ENCODE measurements around the gene MAPK14. TPM values are rescaled to one million over a fixed set of nuclear protein-coding genes. Genes with fewer than 3 reads are reported as not detected.
A peak's percentile ranks its signal among the peaks of the same experiment; 100 is the strongest.

The MAPK14 gene
- total RNA-seq, 4 donors from 2014 or later: 44.4 to 91.7 (median 59.1) TPM

DNA sequence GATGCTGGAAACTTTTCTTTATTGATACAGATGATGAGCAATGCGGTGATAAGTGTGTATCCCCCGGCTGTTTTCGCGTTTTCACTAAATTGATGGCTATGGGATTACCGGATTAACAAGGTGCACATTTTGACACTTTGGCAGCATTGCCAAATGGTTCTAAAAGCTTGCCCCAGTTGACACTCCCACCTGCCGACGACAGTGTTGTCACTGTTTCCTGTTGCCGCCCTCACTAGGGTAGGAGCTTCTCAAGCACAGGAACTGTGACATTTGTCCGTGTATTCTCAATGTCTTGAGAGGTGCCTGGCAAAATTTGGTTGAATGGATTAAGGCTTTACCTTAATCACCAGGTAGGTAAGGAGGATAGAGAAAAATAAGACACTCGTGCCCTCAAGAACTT is 92.9 kb downstream of the MAPK14 start:
- H3K27me3 ChIP-seq: no peaks in the 10 kb centered on the region
- intact Hi-C loops (cut with DNase I): loop anchor here (10.0 kb wide), 1 partner anchor 244 kb away; no protein-coding TSS in a partner anchor
- peaks cover 0 to 27% (median 0%) of the 10 kb centered on the region in 3 donors for H3K36me3 ChIP-seq
- peak overlapping the region in 2 of 4 donors; percentile 10 to 16 for H3K4me3 ChIP-seq
- DNase-seq: no peak
- peak in 1 of 4 donors; percentile 38 for TF ChIP-seq POLR2A (IDR thresholded peaks at IDR 0.05)
- TF ChIP-seq, protein P1, sequence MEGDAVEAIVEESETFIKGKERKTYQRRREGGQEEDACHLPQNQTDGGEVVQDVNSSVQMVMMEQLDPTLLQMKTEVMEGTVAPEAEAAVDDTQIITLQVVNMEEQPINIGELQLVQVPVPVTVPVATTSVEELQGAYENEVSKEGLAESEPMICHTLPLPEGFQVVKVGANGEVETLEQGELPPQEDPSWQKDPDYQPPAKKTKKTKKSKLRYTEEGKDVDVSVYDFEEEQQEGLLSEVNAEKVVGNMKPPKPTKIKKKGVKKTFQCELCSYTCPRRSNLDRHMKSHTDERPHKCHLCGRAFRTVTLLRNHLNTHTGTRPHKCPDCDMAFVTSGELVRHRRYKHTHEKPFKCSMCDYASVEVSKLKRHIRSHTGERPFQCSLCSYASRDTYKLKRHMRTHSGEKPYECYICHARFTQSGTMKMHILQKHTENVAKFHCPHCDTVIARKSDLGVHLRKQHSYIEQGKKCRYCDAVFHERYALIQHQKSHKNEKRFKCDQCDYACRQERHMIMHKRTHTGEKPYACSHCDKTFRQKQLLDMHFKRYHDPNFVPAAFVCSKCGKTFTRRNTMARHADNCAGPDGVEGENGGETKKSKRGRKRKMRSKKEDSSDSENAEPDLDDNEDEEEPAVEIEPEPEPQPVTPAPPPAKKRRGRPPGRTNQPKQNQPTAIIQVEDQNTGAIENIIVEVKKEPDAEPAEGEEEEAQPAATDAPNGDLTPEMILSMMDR (IDR thresholded peaks at IDR 0.05): no peak
- WGBS, 2 donors: 32 to 47% methylated on average over 9 to 10 of the region's 10 CpGs
- H3K9me3 ChIP-seq: no peaks in the 10 kb centered on the region
- peak overlapping the region; percentile 68 to 89 (median 76) for H3K27ac ChIP-seq
- peaks cover 21 to 70% (median 29%) of the 10 kb centered on the region in 3 donors for H3K4me1 ChIP-seq

DNA sequence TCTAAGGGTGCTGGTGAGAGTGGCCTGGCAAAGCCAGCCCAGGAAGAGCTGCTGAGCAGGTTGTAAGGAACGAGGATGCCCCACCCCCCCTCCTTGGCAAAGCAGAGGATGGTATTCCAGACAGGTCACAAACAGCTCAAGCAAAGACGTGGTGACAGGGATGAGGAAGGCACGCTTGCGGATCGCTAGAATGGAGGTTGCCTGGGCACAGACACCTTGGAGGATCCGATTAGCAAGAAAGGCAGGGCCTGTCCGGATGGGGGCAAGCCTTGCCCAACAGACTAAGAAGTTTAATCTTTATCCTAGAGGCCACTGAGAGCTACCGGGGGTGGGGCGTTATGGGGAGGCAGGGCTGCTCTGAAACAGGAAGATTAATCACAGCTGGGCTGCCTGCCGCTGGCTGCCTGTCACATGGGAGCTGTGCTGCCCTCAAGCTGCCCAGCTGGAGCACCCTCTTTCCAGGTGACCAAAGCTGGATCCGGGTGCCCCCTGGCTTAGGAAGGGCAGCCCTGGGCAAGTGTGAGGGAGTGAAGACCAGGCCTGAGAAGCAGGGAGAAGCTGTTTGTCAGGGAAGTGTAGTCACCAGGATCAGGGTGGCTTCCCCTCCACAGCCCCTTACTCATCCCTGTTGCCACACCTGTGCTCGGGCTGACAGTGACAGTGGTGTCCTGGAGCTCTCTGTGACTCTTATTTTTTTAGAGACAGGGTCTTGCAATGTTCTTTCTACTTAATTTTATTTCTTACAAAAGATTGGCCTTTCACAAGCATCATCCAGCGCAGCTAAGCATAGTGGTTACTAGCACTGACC is 93.6 kb downstream of the MAPK14 start:
- Histone ChIP-seq H3K4me3 (peak overlapping the region in 2 of 4 donors; percentile 10 to 16), H3K36me3 (peaks cover 0 to 21% (median 0%) of the 10 kb centered on the region in 3 donors), H3K9me3 (no peaks in the 10 kb centered on the region), H3K4me1 (peaks cover 21 to 70% (median 29%) of the 10 kb centered on the region in 3 donors), H3K27ac (peak overlapping the region; percentile 68 to 89 (median 76)), H3K27me3 (no peaks in the 10 kb centered on the region)
- TF ChIP-seq, protein P1 (IDR thresholded peaks at IDR 0.05): no peak
- no peak for DNase-seq
- WGBS, 2 donors: 19 to 36% methylated on average over 4 to 11 of the region's 13 CpGs
- intact Hi-C loops (cut with DNase I): loop anchor here (10.0 kb wide), 1 partner anchor 244 kb away; no protein-coding TSS in a partner anchor

DNA sequence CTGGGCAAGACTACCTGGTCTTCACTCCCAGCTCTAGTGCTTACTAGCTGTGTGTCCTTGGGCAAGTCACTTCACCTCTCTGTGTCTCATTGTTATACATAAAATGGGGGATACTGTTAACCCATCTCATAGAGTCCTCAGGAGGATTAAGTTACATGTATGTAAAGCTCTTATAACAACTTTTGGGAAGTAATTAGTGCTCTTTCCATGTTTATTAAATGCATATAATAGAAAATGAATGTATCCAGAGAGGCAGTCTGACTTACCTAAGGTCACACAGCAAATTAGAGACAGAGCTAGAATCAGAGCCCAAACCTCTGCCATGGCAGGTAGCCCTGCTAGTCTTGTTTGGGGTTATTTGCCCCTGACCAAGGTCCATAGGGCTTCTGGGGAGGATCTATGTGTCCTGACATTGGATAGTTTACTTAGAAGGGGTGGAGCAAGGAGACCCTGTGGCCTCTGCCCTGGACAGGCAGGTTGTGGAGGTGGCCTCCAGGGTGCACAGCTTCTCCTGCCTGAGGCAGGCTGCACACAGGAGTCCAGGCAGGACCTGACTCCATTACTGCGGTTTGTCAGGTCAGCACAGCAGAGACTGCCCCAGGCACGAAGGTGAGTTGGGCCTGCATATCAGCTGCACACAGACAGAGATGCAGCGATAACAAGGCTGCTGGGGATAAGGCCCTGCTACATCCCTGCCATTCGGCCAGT is 94.3 kb downstream of the MAPK14 start:
- intact Hi-C loops (cut with DNase I): loop anchor here (10.0 kb wide), 1 partner anchor 243 kb away; no protein-coding TSS in a partner anchor
- 40 to 79% methylated on average over 1 to 3 of the region's 4 CpGs for WGBS, 2 donors
- H3K27me3 ChIP-seq: no peaks in the 10 kb centered on the region
- no peak overlapping the region for H3K4me3 ChIP-seq
- no peak for TF ChIP-seq POLR2A (IDR thresholded peaks at IDR 0.05)
- TF ChIP-seq, protein P1 (IDR thresholded peaks at IDR 0.05): no peak
- H3K4me1 ChIP-seq: peaks cover 21 to 71% (median 29%) of the 10 kb centered on the region in 3 donors
- peaks cover 0 to 13% (median 0%) of the 10 kb centered on the region in 3 donors for H3K36me3 ChIP-seq
- no peaks in the 10 kb centered on the region for H3K9me3 ChIP-seq
- DNase-seq: no peak
- H3K27ac ChIP-seq: peak overlapping the region in 3 of 4 donors; percentile 68 to 89 (median 82)

DNA sequence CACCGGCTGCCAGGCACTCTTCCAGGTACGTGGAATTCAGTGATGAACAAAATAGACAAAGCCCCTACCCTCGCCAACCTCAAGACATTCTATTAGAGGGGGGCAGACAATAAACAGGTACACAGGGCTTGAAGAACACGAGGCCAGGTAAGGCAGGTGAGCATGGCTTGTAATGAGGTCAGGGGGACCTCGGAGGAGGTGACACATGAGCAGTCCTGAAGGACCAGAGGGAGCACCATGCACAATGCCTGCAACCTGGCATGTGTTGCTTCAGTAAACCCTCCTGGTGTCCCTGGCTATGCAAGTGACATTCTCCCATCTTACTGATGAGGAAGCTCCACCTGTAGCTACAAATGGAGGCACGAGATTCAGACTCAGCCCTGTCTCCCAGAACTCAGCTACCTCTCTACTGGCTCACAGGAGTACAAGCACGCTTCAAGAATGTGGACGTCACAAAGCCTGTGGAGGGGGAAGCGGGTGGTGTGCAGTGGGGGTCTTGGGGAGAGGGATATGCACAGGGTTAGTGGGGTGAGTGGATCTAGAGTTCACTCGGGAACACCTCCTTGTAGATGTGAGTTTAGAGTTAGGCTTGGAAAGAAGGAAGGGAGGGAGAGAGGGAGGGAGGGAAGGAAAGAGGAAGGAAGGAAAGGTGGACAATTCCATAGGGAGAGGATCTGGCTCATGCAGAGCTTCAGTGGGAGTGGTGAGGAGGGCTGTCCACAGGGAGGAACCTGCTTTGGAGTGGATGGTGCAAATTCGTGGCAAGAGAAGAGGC is 95.1 kb downstream of the MAPK14 start:
- H3K9me3 ChIP-seq: no peaks in the 10 kb centered on the region
- intact Hi-C loops (cut with DNase I): loop anchor here (10.0 kb wide), 1 partner anchor 242 kb away; no protein-coding TSS in a partner anchor
- no peak for DNase-seq
- H3K4me3 ChIP-seq: no peak overlapping the region
- 69 to 86% methylated on average over 10 of the region's 11 CpGs for WGBS, 2 donors
- no peaks in the 10 kb centered on the region for H3K27me3 ChIP-seq
- H3K27ac ChIP-seq: peak overlapping the region in 1 of 4 donors; percentile 20
- peaks cover 21 to 70% (median 29%) of the 10 kb centered on the region in 3 donors for H3K4me1 ChIP-seq
- TF ChIP-seq, protein P1 (IDR thresholded peaks at IDR 0.05): no peak
- no peak for TF ChIP-seq POLR2A (IDR thresholded peaks at IDR 0.05)
- peaks cover 0 to 6% (median 0%) of the 10 kb centered on the region in 3 donors for H3K36me3 ChIP-seq
